Measurements from ENCODE around the gene IL1RAPL1. TPM values are rescaled to one million over a fixed set of nuclear protein-coding genes. Genes with fewer than 3 reads are reported as not detected.

IL1RAPL1 gene
- total RNA-seq, 4 donors from 2014 or later = 0.24 to 6.2 TPM; not detected in 2

- no peak for TF ChIP-seq POLR2A (IDR thresholded peaks at IDR 0.05)
- TF ChIP-seq CTCF (IDR thresholded peaks at IDR 0.05) = no peak
- no peak for DNase-seq
- no peaks in the 10 kb centered on the region for H3K4me1 ChIP-seq
Measured at GRCh38 chrX:29419774-29420553, 832.7 kb downstream of the IL1RAPL1 start.

GRCh38 chrX:29422034-29422433, 834.8 kb downstream of the IL1RAPL1 start:
- DNase-seq = no peak

More at GRCh38 chrX:29419774-29420553, 832.7 kb downstream of the IL1RAPL1 start:
- Histone ChIP-seq H3K36me3 (no peaks in the 10 kb centered on the region), H3K9me3 (no peaks in the 10 kb centered on the region), H3K27me3 (no peaks in the 10 kb centered on the region), H3K27ac (no peak overlapping the region), H3K4me3 (no peak overlapping the region)
- intact Hi-C loops (cut with DNase I; ENCODE audit: low total_unique reads) = no loop called here

GRCh38 chrX:29431895-29432294, 844.6 kb downstream of the IL1RAPL1 start:
- intact Hi-C loops (cut with DNase I; ENCODE audit: low total_unique reads) = no loop called here

More at GRCh38 chrX:29422034-29422433, 834.8 kb downstream of the IL1RAPL1 start:
- Histone ChIP-seq H3K27me3 (no peaks in the 10 kb centered on the region), H3K36me3 (no peaks in the 10 kb centered on the region), H3K4me1 (no peaks in the 10 kb centered on the region), H3K9me3 (no peaks in the 10 kb centered on the region), H3K4me3 (no peak overlapping the region), H3K27ac (no peak overlapping the region)
- no peak for TF ChIP-seq CTCF (IDR thresholded peaks at IDR 0.05)
- no peak for TF ChIP-seq POLR2A (IDR thresholded peaks at IDR 0.05)
- intact Hi-C loops (cut with DNase I; ENCODE audit: low total_unique reads) = no loop called here

GRCh38 chrX:29432534-29432933, 845.3 kb downstream of the IL1RAPL1 start:
- no peaks in the 10 kb centered on the region for H3K4me1 ChIP-seq
- no peaks in the 10 kb centered on the region for H3K9me3 ChIP-seq
- no peak for TF ChIP-seq CTCF (IDR thresholded peaks at IDR 0.05)
- no peak for TF ChIP-seq POLR2A (IDR thresholded peaks at IDR 0.05)
- H3K27me3 ChIP-seq = no peaks in the 10 kb centered on the region
- DNase-seq = no peak
- intact Hi-C loops (cut with DNase I; ENCODE audit: low total_unique reads) = no loop called here
- H3K4me3 ChIP-seq = no peak overlapping the region
- H3K36me3 ChIP-seq = no peaks in the 10 kb centered on the region
- H3K27ac ChIP-seq = no peak overlapping the region

More at GRCh38 chrX:29431895-29432294, 844.6 kb downstream of the IL1RAPL1 start:
- no peaks in the 10 kb centered on the region for H3K36me3 ChIP-seq
- no peak overlapping the region for H3K27ac ChIP-seq
- no peak overlapping the region for H3K4me3 ChIP-seq
- no peak for DNase-seq
- no peak for TF ChIP-seq CTCF (IDR thresholded peaks at IDR 0.05)
- no peak for TF ChIP-seq POLR2A (IDR thresholded peaks at IDR 0.05)
- no peaks in the 10 kb centered on the region for H3K4me1 ChIP-seq
- H3K27me3 ChIP-seq = no peaks in the 10 kb centered on the region
- no peaks in the 10 kb centered on the region for H3K9me3 ChIP-seq

- intact Hi-C loops (cut with DNase I; ENCODE audit: low total_unique reads) = no loop called here
- DNase-seq = no peak
- no peak for TF ChIP-seq POLR2A (IDR thresholded peaks at IDR 0.05)
- TF ChIP-seq CTCF (IDR thresholded peaks at IDR 0.05) = no peak
- H3K9me3 ChIP-seq = no peaks in the 10 kb centered on the region
- H3K4me1 ChIP-seq = no peaks in the 10 kb centered on the region
- H3K27me3 ChIP-seq = no peaks in the 10 kb centered on the region
- H3K36me3 ChIP-seq = no peaks in the 10 kb centered on the region
- no peak overlapping the region for H3K4me3 ChIP-seq
- no peak overlapping the region for H3K27ac ChIP-seq
Measured at GRCh38 chrX:29434939-29435338, 847.7 kb downstream of the IL1RAPL1 start.
